Tibial nerve (tissue), 3 donors: ENCODE measurements around the gene FAM193B.

Source experiments
- POLR2A ChIP-seq, 2 donors: fragments of 450-650 bp; IDR thresholded peaks; one replicate each; pipeline ENCODE4 v1.6.1; 2017; ENCODE audit warnings: antibody characterized with exemption in 2 of 2, mild to moderate bottlenecking in 2 of 2, moderate library complexity in 2 of 2
- TF ChIP-seq, protein P1 (sequence below), 5 experiments: fragments of 200-600 bp in 3 of 5; fragments of 450-650 bp in 2 of 5; sonication (generic) in 3 of 5; IDR thresholded peaks; one replicate each; pipeline ENCODE4 v1.5.1; 2016 to 2019; ENCODE audit warnings: antibody characterized with exemption in 5 of 5, mild to moderate bottlenecking in 3 of 5, moderate library complexity in 2 of 5

DNA sequence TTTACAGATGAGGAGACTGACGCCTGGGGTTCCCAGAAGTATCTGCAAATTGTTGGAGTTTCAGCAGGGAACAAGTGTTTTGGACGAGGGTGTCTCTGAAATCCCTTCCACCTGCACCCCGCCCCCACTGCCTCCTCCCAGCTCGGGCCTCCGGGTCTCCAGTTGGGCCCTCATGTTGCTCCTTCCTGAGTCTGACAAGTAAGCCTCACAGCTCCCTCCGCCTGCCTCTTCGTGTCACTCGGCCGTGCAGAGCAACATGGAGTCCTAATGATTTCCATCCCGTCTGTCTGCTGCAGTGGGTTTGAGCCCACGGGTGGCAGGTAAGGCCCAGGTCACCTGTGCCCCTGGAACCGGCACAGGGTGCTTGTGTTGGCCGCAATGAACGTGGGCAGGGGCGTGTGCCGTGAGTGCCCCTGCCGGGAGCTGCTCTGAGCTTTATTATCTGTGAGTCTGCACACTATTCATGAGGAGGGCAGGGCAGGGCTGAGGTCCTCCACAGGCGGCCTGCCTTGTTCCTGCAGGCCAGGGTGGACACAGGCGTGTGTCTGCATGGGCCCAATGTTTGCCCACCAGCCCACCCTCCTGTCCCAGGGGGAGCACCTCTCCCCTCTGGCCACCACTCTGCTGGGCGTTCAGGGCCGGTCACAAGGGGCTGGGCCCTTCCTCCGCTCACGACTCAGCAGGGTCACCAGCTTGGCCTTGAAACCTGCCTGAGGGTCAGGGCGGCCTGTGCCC is 50.8 kb downstream of the FAM193B start:
- TF ChIP-seq, protein P1, sequence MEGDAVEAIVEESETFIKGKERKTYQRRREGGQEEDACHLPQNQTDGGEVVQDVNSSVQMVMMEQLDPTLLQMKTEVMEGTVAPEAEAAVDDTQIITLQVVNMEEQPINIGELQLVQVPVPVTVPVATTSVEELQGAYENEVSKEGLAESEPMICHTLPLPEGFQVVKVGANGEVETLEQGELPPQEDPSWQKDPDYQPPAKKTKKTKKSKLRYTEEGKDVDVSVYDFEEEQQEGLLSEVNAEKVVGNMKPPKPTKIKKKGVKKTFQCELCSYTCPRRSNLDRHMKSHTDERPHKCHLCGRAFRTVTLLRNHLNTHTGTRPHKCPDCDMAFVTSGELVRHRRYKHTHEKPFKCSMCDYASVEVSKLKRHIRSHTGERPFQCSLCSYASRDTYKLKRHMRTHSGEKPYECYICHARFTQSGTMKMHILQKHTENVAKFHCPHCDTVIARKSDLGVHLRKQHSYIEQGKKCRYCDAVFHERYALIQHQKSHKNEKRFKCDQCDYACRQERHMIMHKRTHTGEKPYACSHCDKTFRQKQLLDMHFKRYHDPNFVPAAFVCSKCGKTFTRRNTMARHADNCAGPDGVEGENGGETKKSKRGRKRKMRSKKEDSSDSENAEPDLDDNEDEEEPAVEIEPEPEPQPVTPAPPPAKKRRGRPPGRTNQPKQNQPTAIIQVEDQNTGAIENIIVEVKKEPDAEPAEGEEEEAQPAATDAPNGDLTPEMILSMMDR (IDR thresholded peaks at IDR 0.05), result no peak
- no peak for TF ChIP-seq POLR2A (IDR thresholded peaks at IDR 0.05)
